Skeletal muscle cell (primary cell): ENCODE measurements around the gene LCN9.

Experiments
- DNase-seq: peaks from one replicate; pipeline ENCODE4 v3.0.0-alpha.2; 2010; ENCODE audit warnings: low read depth
- H3K4me3 ChIP-seq: 2 replicates; pipeline ENCODE4 v1.5.1; 2011; ENCODE audit warnings: low read depth, mild to moderate bottlenecking, control low read depth, low read length, moderate library complexity

The LCN9 gene

DNA sequence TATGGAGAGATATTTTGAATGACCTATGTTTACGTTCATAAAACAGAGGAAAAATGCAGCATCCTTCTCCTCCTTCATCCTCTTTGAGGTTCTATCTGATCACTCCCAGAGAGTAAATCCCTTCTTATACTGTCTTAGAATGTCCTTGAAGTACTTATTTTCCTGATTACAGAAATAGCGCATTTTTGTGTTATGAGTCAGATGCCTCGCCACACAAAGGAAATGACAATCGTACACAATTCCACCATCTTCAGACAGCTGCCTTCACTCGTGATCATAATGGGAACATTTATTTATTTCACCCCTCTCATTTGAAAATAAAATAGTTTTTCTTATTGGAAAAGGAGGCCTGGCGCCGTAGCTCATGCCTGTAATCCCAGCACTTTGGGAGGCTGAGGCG, 21.4 kb upstream of the LCN9 start:
- no peak overlapping the region for H3K4me3 ChIP-seq
- DNase-seq, result no peak

DNA sequence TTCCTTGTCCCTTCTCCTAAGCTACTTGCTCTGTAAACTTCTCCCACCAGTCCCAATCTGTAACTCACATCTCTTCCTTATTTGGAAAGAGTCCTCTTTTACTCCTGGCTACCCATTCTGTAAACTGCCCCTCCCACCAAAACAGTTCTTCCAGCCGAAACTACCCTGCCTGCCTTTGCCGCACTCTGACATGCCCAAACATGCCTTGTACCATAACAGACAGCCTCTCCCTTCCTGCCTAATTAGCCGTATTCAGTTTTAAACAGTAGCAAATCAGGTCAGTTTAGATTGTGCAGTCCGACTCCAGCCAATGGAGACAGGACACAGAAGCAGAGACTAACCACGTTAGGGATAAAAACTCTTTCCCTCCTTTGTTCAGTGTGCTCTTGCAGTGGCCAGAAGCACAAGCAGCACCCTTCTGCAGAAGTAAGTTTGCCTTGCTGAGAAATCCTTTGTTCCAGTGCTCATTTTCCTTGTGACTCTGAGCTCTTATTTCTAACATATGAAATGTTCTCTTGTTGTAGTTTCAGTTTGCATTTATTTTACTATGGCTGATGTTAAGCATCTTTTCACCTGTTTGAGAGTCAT, 18.4 kb upstream of the LCN9 start:
- no peak for DNase-seq
- H3K4me3 ChIP-seq, result no peak overlapping the region

GRCh38 chr9:135647884-135648283, 15.2 kb upstream of the LCN9 start:
- DNase-seq, result no peak
- no peak overlapping the region for H3K4me3 ChIP-seq

DNA sequence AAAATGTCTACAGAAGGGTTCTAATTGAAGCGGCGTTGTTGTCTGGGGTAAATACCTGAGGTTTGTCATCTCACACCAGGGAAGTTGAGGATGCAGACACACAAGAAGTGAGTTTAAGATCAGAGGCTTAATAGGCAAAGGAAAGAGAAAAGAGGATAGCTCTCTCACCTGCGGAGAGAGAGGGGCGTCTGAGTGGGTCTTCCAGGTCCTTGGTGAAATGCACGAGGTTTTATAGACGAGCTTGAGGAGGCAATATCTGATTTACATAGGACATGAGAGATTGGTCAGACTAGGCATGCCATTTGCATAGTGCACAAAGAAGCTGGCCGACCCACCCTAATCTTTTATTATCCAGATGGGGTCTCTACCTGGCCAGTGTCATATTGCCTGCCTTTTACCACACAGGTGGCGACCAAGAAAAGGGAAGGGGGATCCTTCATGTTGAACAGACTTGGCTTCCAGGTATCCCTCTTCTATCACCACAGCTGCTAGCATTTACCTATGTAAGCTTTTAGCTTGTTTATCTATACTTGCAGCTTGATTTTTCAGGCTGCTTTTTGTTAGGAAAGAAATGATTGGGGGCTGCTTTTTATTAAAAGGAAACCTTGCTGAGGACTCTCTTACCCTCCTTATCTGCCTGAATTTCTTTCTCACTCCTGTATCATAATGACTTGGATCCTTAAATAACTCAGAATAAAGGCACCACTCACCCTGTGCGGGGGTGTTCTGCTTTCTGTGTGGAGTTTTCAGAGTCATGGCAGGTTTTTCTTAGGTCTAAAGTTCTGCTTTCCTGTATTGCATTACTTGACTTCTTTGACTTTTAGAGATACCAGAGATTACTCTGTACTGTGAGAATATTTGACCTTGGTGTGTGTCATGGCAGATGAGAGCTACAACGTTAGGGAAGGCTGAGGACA, 14.4 kb upstream of the LCN9 start:
- DNase-seq, result no peak
- H3K4me3 ChIP-seq, result no peak overlapping the region

GRCh38 chr9:135649508-135649907, 13.6 kb upstream of the LCN9 start:
- no peak overlapping the region for H3K4me3 ChIP-seq
- DNase-seq, result no peak

GRCh38 chr9:135650408-135650807, 12.7 kb upstream of the LCN9 start:
- no peak for DNase-seq
- no peak overlapping the region for H3K4me3 ChIP-seq

DNA sequence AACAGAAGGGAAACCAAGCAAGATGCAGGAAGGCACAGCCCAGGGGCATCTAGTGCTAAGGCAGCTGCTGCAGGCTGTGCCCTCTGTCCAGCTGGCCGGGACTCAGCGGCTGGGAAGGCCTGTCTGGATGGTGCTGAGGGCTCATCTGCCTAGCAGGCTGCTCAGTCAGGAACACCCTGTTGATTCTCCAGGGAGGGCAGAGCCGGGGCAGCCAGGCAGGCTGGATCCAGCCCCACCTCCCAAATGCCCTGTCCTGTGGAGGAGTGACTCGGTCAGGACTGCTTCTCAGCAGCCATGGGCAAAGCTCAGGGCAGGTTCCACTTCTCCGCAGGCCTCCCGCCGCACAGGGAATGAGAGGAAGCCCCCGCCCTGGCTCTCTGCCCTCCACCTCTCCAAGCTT, 7.8 kb upstream of the LCN9 start:
- DNase-seq, result no peak
- H3K4me3 ChIP-seq, result no peak overlapping the region

- H3K4me3 ChIP-seq, result no peak overlapping the region
These were observed 5.7 kb upstream of the LCN9 start for GRCh38 chr9:135657416-135657815.

DNA sequence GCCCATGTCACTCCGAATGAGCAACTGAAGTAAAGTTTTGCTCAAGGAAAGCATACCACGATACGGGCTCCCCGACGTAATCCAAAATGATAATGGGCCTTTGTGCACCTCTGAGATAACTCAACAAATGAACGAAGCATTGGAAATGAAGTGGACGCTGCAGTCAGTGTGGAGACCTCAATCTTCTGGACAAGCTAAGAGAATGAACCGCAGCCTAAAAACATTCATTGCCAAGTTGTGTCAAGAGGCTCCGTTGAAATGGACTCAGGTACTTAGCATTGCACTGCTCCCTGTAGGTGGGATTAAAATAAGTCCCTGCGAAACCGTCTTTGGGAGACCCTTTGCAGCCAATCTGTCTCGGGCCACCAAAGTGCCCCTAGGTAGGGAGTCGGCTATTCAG, 3.9 kb upstream of the LCN9 start:
- DNase-seq, result no peak
- H3K4me3 ChIP-seq, result no peak overlapping the region

More at GRCh38 chr9:135657416-135657815, 5.7 kb upstream of the LCN9 start:
- no peak for DNase-seq

- no peak overlapping the region for H3K4me3 ChIP-seq
- DNase-seq, result no peak
These were observed 2.7 kb upstream of the LCN9 start for GRCh38 chr9:135660407-135660806.

- H3K4me3 ChIP-seq, result no peak overlapping the region
- DNase-seq, result no peak
These were observed 1.1 kb upstream of the LCN9 start for GRCh38 chr9:135661816-135662560.

DNA sequence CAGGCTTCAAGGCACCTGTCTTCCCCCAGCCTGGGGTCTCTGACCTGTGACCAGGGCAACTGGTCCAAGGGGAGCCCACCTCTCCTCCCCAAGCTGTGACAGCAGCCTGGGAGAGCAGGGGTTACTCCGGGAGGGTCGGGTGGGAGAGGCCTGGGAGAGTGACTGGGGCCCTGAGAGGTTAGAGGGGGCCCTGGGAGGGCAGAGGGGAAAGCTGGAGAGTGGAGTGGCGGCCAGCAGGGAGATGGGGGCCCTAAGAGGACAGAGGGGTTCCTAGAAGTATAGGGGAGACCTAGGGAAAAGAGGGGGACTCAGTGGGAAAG, 302 bp downstream of the LCN9 start:
- H3K4me3 ChIP-seq, result no peak overlapping the region
- DNase-seq, result no peak

DNA sequence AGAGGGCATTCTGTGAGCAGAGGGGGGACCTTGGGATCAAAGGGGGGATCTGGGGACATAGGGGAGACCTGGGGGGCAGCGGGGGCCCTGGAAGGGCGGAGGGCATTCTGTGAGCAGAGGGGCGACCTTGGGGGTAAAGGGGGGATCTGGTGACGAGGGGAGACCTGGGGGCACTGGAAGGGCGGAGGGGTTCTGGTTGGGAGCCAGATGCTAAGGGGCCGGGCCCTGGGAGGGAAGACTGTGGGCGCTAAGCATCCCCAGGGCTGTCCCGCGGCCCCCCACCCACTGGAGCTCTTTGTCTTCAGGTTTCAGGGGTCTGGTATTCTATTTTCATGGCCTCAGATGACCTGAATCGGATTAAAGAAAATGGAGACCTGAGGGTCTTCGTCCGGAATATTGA, 748 bp downstream of the LCN9 start:
- no peak overlapping the region for H3K4me3 ChIP-seq
- no peak for DNase-seq

DNA sequence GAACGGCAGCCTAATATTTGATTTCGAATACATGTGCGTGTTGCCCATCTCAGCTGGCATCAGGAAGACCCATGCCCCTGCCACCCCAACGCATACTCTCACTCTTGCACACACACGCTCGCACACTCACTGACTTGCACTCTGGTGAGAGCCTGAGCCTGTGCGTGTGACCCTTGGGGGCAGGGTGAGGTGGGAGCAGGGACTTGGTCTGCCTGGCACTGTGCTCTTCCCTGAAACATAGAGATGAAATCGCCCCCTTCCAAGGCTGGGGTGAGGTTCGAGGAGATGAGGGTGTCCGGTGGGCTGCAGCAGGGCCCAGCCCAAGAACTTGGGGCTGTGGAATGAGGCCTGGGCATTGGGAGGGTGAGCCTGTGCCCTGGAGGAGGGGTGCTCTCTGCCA, 1.2 kb downstream of the LCN9 start:
- no peak overlapping the region for H3K4me3 ChIP-seq
- no peak for DNase-seq

DNA sequence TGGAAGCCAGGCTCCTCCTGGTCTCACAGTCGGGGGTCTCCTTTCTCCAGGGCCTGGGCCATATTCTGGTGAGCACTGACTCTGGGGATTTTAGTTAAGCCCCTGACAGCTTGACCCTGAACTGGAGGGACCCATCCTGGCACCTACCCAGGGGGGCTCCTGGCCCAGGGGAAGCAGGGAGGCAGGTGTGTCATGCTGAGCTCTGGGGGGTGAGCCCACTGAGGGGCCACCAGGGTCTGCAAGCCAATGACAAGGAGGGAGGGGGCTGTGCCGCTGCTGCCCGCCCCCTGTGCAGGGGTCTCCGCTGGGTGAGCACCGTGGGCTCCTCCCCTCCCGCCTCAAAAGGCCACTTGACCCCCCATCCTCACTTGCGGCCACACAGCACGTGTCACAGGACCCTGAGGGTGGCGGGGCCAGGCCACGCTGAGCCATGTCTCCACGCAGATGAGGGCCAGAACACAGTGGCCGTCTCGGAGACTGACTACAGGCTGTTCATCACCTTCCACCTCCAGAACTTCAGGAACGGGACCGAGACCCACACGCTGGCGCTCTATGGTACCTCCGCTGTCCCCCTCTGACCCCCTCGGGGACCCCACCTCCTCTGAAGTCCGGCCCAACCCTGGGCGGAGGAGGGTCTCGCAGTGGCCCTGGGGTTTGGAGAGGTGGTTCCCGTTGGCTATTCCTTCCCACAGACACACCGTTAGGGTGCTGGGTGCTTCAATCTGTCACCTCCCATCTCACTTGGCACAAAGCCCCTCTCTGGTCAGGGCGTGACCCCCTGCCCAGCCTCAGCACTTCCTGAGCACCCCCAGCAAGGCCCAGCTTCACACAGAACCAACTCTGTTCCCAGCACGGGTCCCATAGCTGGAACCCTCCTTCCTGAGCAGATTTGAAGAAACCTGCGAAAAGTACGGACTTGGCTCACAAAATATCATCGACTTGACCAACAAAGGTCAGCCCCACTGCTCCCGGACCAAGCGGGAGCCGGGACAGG, 2.0 kb downstream of the LCN9 start:
- no peak overlapping the region for H3K4me3 ChIP-seq
- no peak for DNase-seq

GRCh38 chr9:135665795-135666189, 2.7 kb downstream of the LCN9 start:
- DNase-seq, result no peak
- H3K4me3 ChIP-seq, result no peak overlapping the region

- H3K4me3 ChIP-seq, result no peak overlapping the region
- DNase-seq, result no peak
These were observed 3.7 kb downstream of the LCN9 start for GRCh38 chr9:135666534-135667462.

DNA sequence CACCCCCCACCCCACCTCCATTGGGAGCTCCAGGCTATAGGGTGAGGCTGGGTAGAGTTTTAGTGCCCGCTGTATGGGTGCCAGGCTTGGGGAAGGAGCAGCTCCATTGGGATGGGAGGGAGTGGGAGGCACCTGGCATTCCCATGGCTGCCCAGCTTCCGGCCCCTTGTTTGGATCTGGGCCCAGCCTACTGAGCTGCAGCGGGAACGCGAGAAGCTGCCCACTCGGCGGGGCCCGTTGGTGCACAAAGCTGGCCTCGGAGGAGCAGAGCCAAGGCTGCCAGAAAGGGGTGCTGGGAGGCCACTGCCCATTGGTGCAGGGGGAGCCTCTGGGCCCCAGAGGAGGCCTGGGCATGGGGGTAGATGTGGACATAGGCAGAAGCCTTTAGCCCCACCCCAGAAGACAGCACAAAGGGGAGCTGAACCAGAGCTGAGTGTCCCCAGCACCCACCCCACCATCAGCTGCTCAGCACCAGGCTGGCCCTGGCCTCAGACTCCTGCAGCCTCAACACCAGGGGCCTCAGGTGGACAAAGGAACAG, 4.4 kb downstream of the LCN9 start:
- no peak for DNase-seq
- no peak overlapping the region for H3K4me3 ChIP-seq
